Endothelial cell (in vitro differentiated cells): ENCODE data around the gene NKAIN4. TPM values are rescaled to one million over a fixed set of nuclear protein-coding genes. Genes with fewer than 3 reads are reported as not detected.
A peak's percentile ranks its signal among the peaks of the same experiment; 100 is the strongest.

ENCODE experiments used
- DNase-seq: peaks from one replicate; pipeline ENCODE4 v3.0.0; 2021; ENCODE audit warnings: low spot score
- H3K27ac Mint-ChIP-seq: one replicate; pipeline ENCODE4 v1.8.0; 2021; ENCODE audit warnings: mixed read lengths, inconsistent platforms; ENCODE audit not compliant: unreplicated experiment
- H3K27me3 Mint-ChIP-seq: one replicate; pipeline ENCODE4 v1.8.0; 2021; ENCODE audit warnings: mild to moderate bottlenecking, moderate library complexity, mixed read lengths, inconsistent platforms; ENCODE audit not compliant: unreplicated experiment
- H3K36me3 Mint-ChIP-seq: one replicate; pipeline ENCODE4 v1.8.0; 2021; ENCODE audit warnings: mild to moderate bottlenecking, low read depth, mixed read lengths, inconsistent platforms; ENCODE audit not compliant: unreplicated experiment
- H3K4me1 Mint-ChIP-seq: one replicate; pipeline ENCODE4 v1.8.0; 2021; ENCODE audit warnings: mild to moderate bottlenecking, mixed read lengths, inconsistent platforms; ENCODE audit not compliant: unreplicated experiment
- H3K4me3 Mint-ChIP-seq: one replicate; pipeline ENCODE4 v1.8.0; 2021; ENCODE audit warnings: mild to moderate bottlenecking, mixed read lengths, inconsistent platforms; ENCODE audit not compliant: unreplicated experiment
- H3K9me3 Mint-ChIP-seq: one replicate; pipeline ENCODE4 v1.8.0; 2021; ENCODE audit warnings: mixed read lengths, inconsistent platforms; ENCODE audit not compliant: unreplicated experiment
- CTCF ChIP-seq: fragments of 200-600 bp; sonication (generic); IDR thresholded peaks from one replicate; pipeline ENCODE4 v1.5.0; 2021; ENCODE audit warnings: antibody characterized with exemption; ENCODE audit not compliant: unreplicated experiment
- microRNA-seq: library from miRNA; unstranded; fragments of <30 nt; microRNA quantifications from one replicate; pipeline ENCODE4, GENCODE V29; 2020; ENCODE audit not compliant: unreplicated experiment
- total RNA-seq: library from RNA; stranded (reverse); fragmentation: NEBNext Ultra II Directional; extraction: Animal tissue kit (Norgen Biotek cat#: 25700); gene quantifications from one replicate; pipeline ENCODE4 v1.2.1, GENCODE V29; 2021; ENCODE audit not compliant: unreplicated experiment

Gene NKAIN4
- total RNA-seq, 1 donor from 2014 or later: 3.3 TPM

- DNase-seq: no peak
- TF ChIP-seq CTCF: no peak
- no peak overlapping the region for H3K27ac Mint-ChIP-seq
- no peak overlapping the region for H3K4me3 Mint-ChIP-seq
- peaks cover 8% of the 10 kb centered on the region for H3K27me3 Mint-ChIP-seq
- peaks cover 14% of the 10 kb centered on the region for H3K36me3 Mint-ChIP-seq
- no peaks in the 10 kb centered on the region for H3K9me3 Mint-ChIP-seq
- no peaks in the 10 kb centered on the region for H3K4me1 Mint-ChIP-seq
These were observed 63.4 kb downstream of the NKAIN4 start for GRCh38 chr20:63190828-63191227.

Small RNAs within 50 kb of the gene (microRNA-seq; reads per million reads assigned to microRNA genes)
- gene MIR3196: not detected
- 1.7 reads per million, percentile 25 among the genes with 10 or more reads in this experiment for gene MIR4326

Other genes with a start within 250 kb of the NKAIN4 start
- not detected for gene BHLHE23, start 247.5 kb downstream of the NKAIN4 start, total RNA-seq
- gene YTHDF1, start 38.3 kb downstream of the NKAIN4 start, total RNA-seq: 62.1 TPM
- not detected for gene BIRC7, start 18.6 kb downstream of the NKAIN4 start, total RNA-seq
- 106 TPM for gene ARFGAP1, start 18.4 kb upstream of the NKAIN4 start, total RNA-seq
- gene COL20A1, start 38.7 kb upstream of the NKAIN4 start, total RNA-seq: not detected
- 2.6 TPM for gene CHRNA4, start 106.9 kb upstream of the NKAIN4 start, total RNA-seq
- gene KCNQ2, start 218.2 kb upstream of the NKAIN4 start, total RNA-seq: 3.2 TPM
- 0.31 TPM for gene EEF1A2, start 244.6 kb upstream of the NKAIN4 start, total RNA-seq